ENCODE results near the gene SPACA4. TPM values are rescaled to one million over a fixed set of nuclear protein-coding genes. Genes with fewer than 3 reads are reported as not detected.

SPACA4 gene
- total and polyA plus RNA-seq, 10 of the 15 experiments (the other 5 are each of a cell fraction or from before 2014, with no cell fraction given), result not detected

GRCh38 chr19:48556825-48557224, 49.7 kb upstream of the SPACA4 start (continued):
- TF ChIP-seq ZBTB40 (IDR thresholded peaks at IDR 0.05; ENCODE audit: borderline replicate concordance) (no peak), JUNB (IDR thresholded peaks at IDR 0.05) (no peak), ZZZ3 (IDR thresholded peaks at IDR 0.05; ENCODE audit: control insufficient read depth, insufficient read length, low read depth) (no peak), SMARCA5 (IDR thresholded peaks at IDR 0.05) (no peak), KAT2A (conservative IDR thresholded peaks at IDR 0.05; ENCODE audit: control insufficient read depth, low read depth, low read length) (no peak), NBN (IDR thresholded peaks at IDR 0.05) (no peak)

- Histone ChIP-seq H3K4me3 (no peak overlapping the region), H2AFZ (ENCODE audit: control insufficient read depth, low read depth, low read length) (no peak overlapping the region), H3K4me2 (ENCODE audit: control insufficient read depth, insufficient read depth) (no peak overlapping the region), H3K36me3 (ENCODE audit: control insufficient read depth in 2 of 2, insufficient read depth in 2 of 2, low read length in 1 of 2) (no peaks in the 10 kb centered on the region), H3K79me2 (ENCODE audit: control insufficient read depth, insufficient read depth, low read length) (no peaks in the 10 kb centered on the region), H3K9me3 (replicated peaks; ENCODE audit: control insufficient read depth, insufficient read depth, low read length) (no peaks in the 10 kb centered on the region), H4K20me1 (ENCODE audit: control insufficient read depth, insufficient read depth) (no peaks in the 10 kb centered on the region), H3K4me1 (ENCODE audit: control insufficient read depth, insufficient read depth, low read length) (no peaks in the 10 kb centered on the region), H3K9ac (ENCODE audit: control insufficient read depth, insufficient read depth, low read length) (no peak overlapping the region), H3K27ac (ENCODE audit: control insufficient read depth, insufficient read depth) (no peak overlapping the region), H3K27me3 (replicated peaks in 1 of 2; ENCODE audit: control insufficient read depth in 2 of 2, insufficient read depth in 2 of 2, low read length in 1 of 2) (no peaks in the 10 kb centered on the region)
- no peak for FAIRE-seq
- SMC1A ChIA-PET (ENCODE audit: uncharacterized antibody, unreplicated experiment), result interaction anchor here (0.6 kb wide), 1 partner anchor 40 kb away, joined by 3 read pairs; no protein-coding TSS in a partner anchor
- ATAC-seq, result no peak
- 24% methylated on average over 27 of the region's 27 CpGs for WGBS (ENCODE audit: insufficient coverage, insufficient replicate concordance, low lambda C conversion rate, missing lambda C conversion rate)
- no peak for DNase-seq (ENCODE audit: low read depth, low spot score)
- CTCF ChIA-PET, result no interaction called here
- in situ Hi-C loops (cut with MboI) (loop anchor here (25.0 kb wide), 1 partner anchor 696 kb away; the partner anchor contains the start of gene TPRX2), intact Hi-C loops (cut with micrococcal nuclease; ENCODE audit: unreplicated experiment) (no loop called here)
- RAD21 ChIA-PET (ENCODE audit: unreplicated experiment), result no interaction called here
- no TSS peak for BruUV-seq (replicated peaks)
- POLR2A ChIA-PET, result interaction anchor here (0.7 kb wide), 1 partner anchor 48 kb away, joined by 13 read pairs; no protein-coding TSS in a partner anchor
- TF ChIP-seq NFYB (IDR thresholded peaks at IDR 0.05; ENCODE audit: insufficient read depth, low read depth, low read length), result no peak
- TF ChIP-seq IKZF2 (IDR thresholded peaks at IDR 0.05), result no peak
- no peak for TF ChIP-seq SUZ12 (IDR thresholded peaks at IDR 0.05; ENCODE audit: unreplicated experiment)
- no peak for TF ChIP-seq TCF12 (IDR thresholded peaks at IDR 0.05; ENCODE audit: low read depth, low read length)
- TF ChIP-seq HDAC6 (IDR thresholded peaks at IDR 0.05; ENCODE audit: unreplicated experiment), result no peak
- TF ChIP-seq KDM1A (IDR thresholded peaks at IDR 0.05; ENCODE audit: borderline replicate concordance), result no peak
Observed at GRCh38 chr19:48558018-48558684, 48.4 kb upstream of the SPACA4 start.

Measured in GM12878 (cell line).